Measurements from ENCODE around the gene RASD2. TPM values are rescaled to one million over a fixed set of nuclear protein-coding genes. Genes with fewer than 3 reads are reported as not detected.

Gene RASD2
- total RNA-seq, 1 experiment from 2014 or later = 0.42 TPM

DNA sequence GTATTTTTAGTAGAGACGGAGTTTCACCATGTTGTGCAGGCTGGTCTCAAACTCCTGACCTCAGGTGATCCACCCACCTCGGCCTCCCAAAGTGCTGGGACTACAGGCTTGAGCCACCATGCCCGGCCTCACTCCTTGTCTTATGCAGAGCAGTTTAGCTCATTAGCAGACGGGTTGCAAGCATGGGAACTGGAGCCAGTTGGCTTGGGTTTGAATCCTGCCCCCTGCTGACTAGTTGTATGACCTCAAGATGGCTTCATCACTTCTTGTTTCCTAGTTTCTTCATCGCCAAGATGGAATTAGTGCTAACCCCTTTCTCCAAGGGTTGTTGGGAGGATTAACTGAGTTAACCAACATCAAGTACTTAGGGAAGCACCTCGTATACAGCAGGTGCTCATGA, 23.4 kb upstream of the RASD2 start:
- Histone ChIP-seq H2AK5ac (ENCODE audit: insufficient read length, low read length) (no peak overlapping the region), H2AFZ (ENCODE audit: low read length) (no peak overlapping the region), H3K14ac (ENCODE audit: insufficient read depth, low read length) (no peak overlapping the region), H3K4ac (ENCODE audit: low read depth, low read length) (no peak overlapping the region), H4K8ac (replicated peaks; ENCODE audit: insufficient read length, low read depth, low read length) (no peak overlapping the region), H3K23me2 (ENCODE audit: insufficient read length, low read depth, low read length, poor library complexity, severe bottlenecking) (no peaks in the 10 kb centered on the region), H2BK20ac (ENCODE audit: low read depth, low read length, poor library complexity, severe bottlenecking) (no peak overlapping the region), H2BK120ac (ENCODE audit: low read depth, low read length, poor library complexity, severe bottlenecking) (no peak overlapping the region), H4K20me1 (ENCODE audit: control insufficient read depth, insufficient read depth, insufficient read length) (no peaks in the 10 kb centered on the region), H3K4me1 (ENCODE audit: insufficient read depth, low read length) (peaks cover 4% of the 10 kb centered on the region; the same call in 1 of the 2 replicates), H2BK15ac (ENCODE audit: low read depth, low read length) (no peak overlapping the region), H3T11ph (ENCODE audit: low read length) (no peak overlapping the region), H3K56ac (ENCODE audit: insufficient read length, low read depth, low read length) (no peak overlapping the region), H4K5ac (ENCODE audit: insufficient read length, low read depth, low read length) (no peak overlapping the region), H3K4me2 (ENCODE audit: insufficient read depth, insufficient read length, low read length) (no peak overlapping the region), H3K18ac (ENCODE audit: insufficient read length, low read depth, low read length) (no peak overlapping the region), H3K23ac (ENCODE audit: insufficient read length, low read depth, low read length) (no peak overlapping the region), H3K27ac (ENCODE audit: insufficient read length, low read depth, low read length) (no peak overlapping the region), H3K79me1 (ENCODE audit: insufficient read depth, low read depth, low read length, poor library complexity, severe bottlenecking) (no peaks in the 10 kb centered on the region), H3K9ac (ENCODE audit: extremely low read depth, insufficient read length, low read length) (no peak overlapping the region), H3K27me3 (ENCODE audit: insufficient read depth, low read length) (no peaks in the 10 kb centered on the region), H2BK5ac (ENCODE audit: insufficient read length, low read length) (no peak overlapping the region), H4K91ac (ENCODE audit: insufficient read length, low read depth, low read length) (no peak overlapping the region), H2BK12ac (ENCODE audit: insufficient read length, low read depth, low read length) (no peak overlapping the region), H3K79me2 (ENCODE audit: insufficient read depth, low read length) (no peaks in the 10 kb centered on the region), H3K9me3 (ENCODE audit: control insufficient read depth, low read depth, low read length) (no peaks in the 10 kb centered on the region)
- no CpG with 5 or more reads among the region's 6 CpGs for WGBS (ENCODE audit: extremely low coverage, insufficient read length, low lambda C conversion rate)
- DNase-seq = no peak
- no peaks in the 10 kb centered on the region for H3K9me3 Mint-ChIP-seq
- no peak overlapping the region for H3K4me3 Mint-ChIP-seq
- TF ChIP-seq, protein P1, sequence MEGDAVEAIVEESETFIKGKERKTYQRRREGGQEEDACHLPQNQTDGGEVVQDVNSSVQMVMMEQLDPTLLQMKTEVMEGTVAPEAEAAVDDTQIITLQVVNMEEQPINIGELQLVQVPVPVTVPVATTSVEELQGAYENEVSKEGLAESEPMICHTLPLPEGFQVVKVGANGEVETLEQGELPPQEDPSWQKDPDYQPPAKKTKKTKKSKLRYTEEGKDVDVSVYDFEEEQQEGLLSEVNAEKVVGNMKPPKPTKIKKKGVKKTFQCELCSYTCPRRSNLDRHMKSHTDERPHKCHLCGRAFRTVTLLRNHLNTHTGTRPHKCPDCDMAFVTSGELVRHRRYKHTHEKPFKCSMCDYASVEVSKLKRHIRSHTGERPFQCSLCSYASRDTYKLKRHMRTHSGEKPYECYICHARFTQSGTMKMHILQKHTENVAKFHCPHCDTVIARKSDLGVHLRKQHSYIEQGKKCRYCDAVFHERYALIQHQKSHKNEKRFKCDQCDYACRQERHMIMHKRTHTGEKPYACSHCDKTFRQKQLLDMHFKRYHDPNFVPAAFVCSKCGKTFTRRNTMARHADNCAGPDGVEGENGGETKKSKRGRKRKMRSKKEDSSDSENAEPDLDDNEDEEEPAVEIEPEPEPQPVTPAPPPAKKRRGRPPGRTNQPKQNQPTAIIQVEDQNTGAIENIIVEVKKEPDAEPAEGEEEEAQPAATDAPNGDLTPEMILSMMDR (conservative IDR thresholded peaks at IDR 0.05) = peak; percentile 31; the same call in 2 of the 3 replicates
- H3K36me3 Mint-ChIP-seq (ENCODE audit: insufficient read depth in 1 of 3, low read depth in 3 of 3) = no peaks in the 10 kb centered on the region; a peak in 1 of 7 replicates
- peaks cover 17 to 34% of the 10 kb centered on the region in 2 experiments for H3K4me1 Mint-ChIP-seq
- no peak overlapping the region for H3K27ac Mint-ChIP-seq
- peaks cover 41% of the 10 kb centered on the region for H3K27me3 Mint-ChIP-seq (ENCODE audit: low read depth)
